IgD-negative memory B cell (primary cell): ENCODE measurements around the gene COMTD1. TPM values are rescaled to one million over a fixed set of nuclear protein-coding genes. Genes with fewer than 3 reads are reported as not detected.
"Not testable (repeated sequence)": the region's sequence is repeated elsewhere in the genome, so short reads cannot be mapped to it uniquely, and the experiment has no call there.

ENCODE experiments used
- H3K27ac Mint-ChIP-seq, 3 donors: one replicate each; pipeline ENCODE4 v1.8.0; 2020 to 2022; ENCODE audit warnings: mild to moderate bottlenecking in 3 of 3, mixed read lengths in 3 of 3, moderate library complexity in 1 of 3
- H3K27me3 Mint-ChIP-seq: one replicate; pipeline ENCODE4 v1.8.0; 2021; ENCODE audit warnings: mixed read lengths
- H3K36me3 Mint-ChIP-seq: one replicate; pipeline ENCODE4 v1.8.0; 2020; ENCODE audit warnings: mild to moderate bottlenecking, mixed read lengths
- H3K4me1 Mint-ChIP-seq, 3 donors: one replicate each; pipeline ENCODE4 v1.8.0; 2020 to 2022; ENCODE audit warnings: mixed read lengths in 3 of 3, mild to moderate bottlenecking in 1 of 3
- H3K4me3 Mint-ChIP-seq, 4 donors: one replicate each; pipeline ENCODE4 v1.8.0; 2020 to 2022; ENCODE audit warnings: mild to moderate bottlenecking in 4 of 4, mixed read lengths in 4 of 4, moderate library complexity in 3 of 4
- H3K9me3 Mint-ChIP-seq, 3 donors: one replicate each; pipeline ENCODE4 v1.8.0; 2020 to 2021; ENCODE audit warnings: mixed read lengths in 3 of 3, mild to moderate bottlenecking in 1 of 3
- polyA plus RNA-seq: library from polyadenylated mRNA; unstranded; fragments of 300-500 nt; fragmentation: Illumina TruSeq; gene quantifications from one replicate; pipeline ENCODE4 v1.2.3, GENCODE V29; 2021

COMTD1 gene
- polyA plus RNA-seq, 1 donor from 2014 or later = 8.5 TPM

DNA sequence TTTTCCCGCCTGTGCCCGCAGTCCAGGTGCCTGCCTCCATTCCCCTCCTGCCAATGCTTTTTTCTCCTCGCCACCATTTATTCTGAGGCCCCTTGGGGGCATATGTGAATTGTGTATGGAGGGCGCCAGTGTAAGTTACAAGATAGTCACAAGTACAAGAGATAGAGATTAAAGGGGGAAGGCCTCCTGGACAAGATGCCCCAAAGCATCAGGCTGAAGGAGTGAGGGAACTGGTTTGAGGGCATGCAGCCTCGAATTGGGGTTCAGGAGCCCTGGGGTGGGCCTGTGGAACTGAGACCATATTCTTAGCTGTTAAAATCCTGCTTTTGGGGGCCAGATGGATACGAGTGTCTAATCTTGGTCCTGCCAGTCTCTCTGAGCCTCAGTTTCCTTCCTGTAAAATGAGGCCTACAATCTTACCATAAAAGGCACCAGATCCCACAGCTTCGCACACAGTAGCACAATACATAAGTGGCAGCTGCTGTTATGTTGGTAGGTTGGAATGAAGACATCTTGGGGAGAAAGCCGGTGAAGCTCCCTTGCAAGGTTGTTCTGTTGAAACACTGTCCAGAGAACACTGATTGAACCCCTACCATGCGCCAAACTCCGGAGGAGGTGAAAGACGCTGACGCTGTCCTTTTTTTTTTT lies 545 bp upstream of the COMTD1 start:
- H3K4me3 Mint-ChIP-seq = peak overlapping the region; percentile 38 to 79 (median 76)

GRCh38 chr10:75234683-75235374 lies 928 bp downstream of the COMTD1 start:
- peaks cover 2% of the 10 kb centered on the region for H3K36me3 Mint-ChIP-seq
- no peaks in the 10 kb centered on the region for H3K9me3 Mint-ChIP-seq
- H3K4me1 Mint-ChIP-seq = peaks cover 8 to 16% (median 15%) of the 10 kb centered on the region in 3 donors
- peak overlapping the region; percentile 8 to 80 (median 67) for H3K27ac Mint-ChIP-seq
- no peaks in the 10 kb centered on the region for H3K27me3 Mint-ChIP-seq
- peak overlapping the region; percentile 84 to 93 (median 90) for H3K4me3 Mint-ChIP-seq

More for the DNA sequence above, 545 bp upstream of the COMTD1 start:
- Mint-ChIP-seq H3K27me3 (no peaks in the 10 kb centered on the region), H3K36me3 (no peaks in the 10 kb centered on the region), H3K27ac (peak overlapping the region in 2 of 3 donors; percentile 57 to 90), H3K9me3 (no peaks in the 10 kb centered on the region), H3K4me1 (peaks cover 4 to 11% (median 10%) of the 10 kb centered on the region in 3 donors)

- Mint-ChIP-seq H3K36me3 (peaks cover 2% of the 10 kb centered on the region), H3K4me3 (peak overlapping the region; percentile 83 to 93 (median 90)), H3K4me1 (peaks cover 8 to 16% (median 15%) of the 10 kb centered on the region in 3 donors), H3K27ac (peak overlapping the region; percentile 8 to 87 (median 67)), H3K9me3 (no peaks in the 10 kb centered on the region), H3K27me3 (no peaks in the 10 kb centered on the region)
Measured at GRCh38 chr10:75234017-75234682, 1.6 kb downstream of the COMTD1 start.

DNA sequence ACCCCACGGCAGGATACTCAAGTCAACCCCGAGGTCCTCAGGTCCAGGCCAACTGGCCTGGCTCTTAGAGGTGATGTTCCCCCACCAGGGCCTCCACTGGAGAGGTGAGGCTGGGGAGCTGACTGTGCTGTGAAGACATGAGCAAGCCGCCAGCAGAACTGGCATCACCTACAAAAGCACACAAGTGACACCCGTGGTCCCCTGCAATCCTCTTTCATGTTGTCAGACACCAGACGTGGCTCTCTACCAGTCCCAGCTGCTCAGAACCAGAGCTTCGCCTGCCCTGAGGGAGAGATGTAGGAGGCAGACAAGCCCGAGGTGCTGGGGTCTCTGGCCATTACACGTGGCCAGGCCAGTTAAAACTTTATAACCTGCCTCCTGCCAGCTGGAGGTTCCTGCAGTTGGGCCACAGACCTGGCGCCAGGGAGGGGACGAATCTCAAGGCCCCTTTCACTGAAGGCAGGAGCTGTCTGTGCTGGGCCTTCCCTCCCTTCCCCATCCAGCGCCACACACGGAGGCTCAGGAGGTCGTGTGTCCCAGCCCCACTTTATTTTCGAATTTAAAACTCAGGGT lies 2.2 kb downstream of the COMTD1 start:
- peak overlapping the region; percentile 8 to 87 (median 67) for H3K27ac Mint-ChIP-seq
- H3K36me3 Mint-ChIP-seq = peaks cover 2% of the 10 kb centered on the region
- no peaks in the 10 kb centered on the region for H3K9me3 Mint-ChIP-seq
- peak overlapping the region; percentile 74 to 93 (median 84) for H3K4me3 Mint-ChIP-seq
- no peaks in the 10 kb centered on the region for H3K27me3 Mint-ChIP-seq
- H3K4me1 Mint-ChIP-seq = peaks cover 8 to 16% (median 16%) of the 10 kb centered on the region in 3 donors

GRCh38 chr10:75231672-75232581 lies 3.8 kb downstream of the COMTD1 start:
- H3K4me1 Mint-ChIP-seq = peaks cover 8 to 18% (median 16%) of the 10 kb centered on the region in 3 donors

DNA sequence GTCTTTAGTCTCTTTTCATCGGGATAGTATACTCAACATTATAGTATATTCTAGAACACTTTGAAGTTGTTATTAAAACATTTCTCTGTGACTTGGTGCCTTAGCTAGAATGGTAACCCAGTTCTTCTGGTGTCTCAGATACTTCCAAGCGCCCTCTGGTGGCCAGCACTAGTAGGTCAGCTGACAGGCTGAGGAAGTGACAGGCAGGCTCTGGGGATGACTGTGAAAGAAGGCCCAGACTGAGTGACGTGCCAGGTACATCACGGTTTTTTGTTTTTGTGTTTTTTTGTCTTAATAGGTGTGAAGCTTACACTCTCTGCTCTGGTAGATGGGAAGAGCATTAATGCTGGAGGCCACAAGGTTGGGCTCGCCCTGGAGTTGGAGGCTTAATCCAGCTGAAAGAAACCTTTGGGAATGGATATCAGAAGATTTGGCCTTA lies 5.1 kb downstream of the COMTD1 start:
- H3K36me3 Mint-ChIP-seq = peaks cover 2% of the 10 kb centered on the region
- no peaks in the 10 kb centered on the region for H3K9me3 Mint-ChIP-seq
- H3K4me3 Mint-ChIP-seq = peak overlapping the region in 3 of 4 donors; percentile 3 to 59 (median 5)
- H3K4me1 Mint-ChIP-seq = peaks cover 12 to 22% (median 14%) of the 10 kb centered on the region in 3 donors
- no peaks in the 10 kb centered on the region for H3K27me3 Mint-ChIP-seq
- peak overlapping the region; percentile 37 to 94 (median 79) for H3K27ac Mint-ChIP-seq

More at GRCh38 chr10:75231672-75232581, 3.8 kb downstream of the COMTD1 start:
- Mint-ChIP-seq H3K27ac (peak overlapping the region in 2 of 3 donors; percentile 4 to 8), H3K9me3 (no peaks in the 10 kb centered on the region), H3K27me3 (no peaks in the 10 kb centered on the region), H3K36me3 (peaks cover 2% of the 10 kb centered on the region), H3K4me3 (peak overlapping the region in 3 of 4 donors; percentile 10 to 86 (median 76))

DNA sequence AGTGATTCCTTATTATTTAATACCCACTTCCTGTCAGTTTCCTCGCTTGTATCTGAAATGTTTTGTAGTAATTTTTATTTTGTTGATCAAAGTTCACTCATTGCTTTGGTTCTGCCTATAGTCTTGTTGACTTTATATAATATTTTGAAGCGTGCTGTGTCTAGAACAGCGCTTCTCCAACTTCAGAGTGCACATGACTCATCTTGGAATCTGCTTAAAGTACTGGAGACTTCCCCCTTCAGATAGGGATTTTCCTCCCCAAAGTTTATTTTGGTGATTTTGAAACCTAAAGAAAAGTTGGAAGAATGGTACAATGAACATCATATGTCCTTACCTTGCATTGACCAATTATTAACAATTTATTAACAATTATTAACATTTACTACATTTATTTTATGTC lies 5.8 kb downstream of the COMTD1 start:
- peaks cover 18 to 28% (median 19%) of the 10 kb centered on the region in 3 donors for H3K4me1 Mint-ChIP-seq
- H3K9me3 Mint-ChIP-seq = no peaks in the 10 kb centered on the region
- peak overlapping the region in 1 of 3 donors; percentile 33 for H3K27ac Mint-ChIP-seq
- H3K36me3 Mint-ChIP-seq = peaks cover 2% of the 10 kb centered on the region
- H3K4me3 Mint-ChIP-seq = no peak overlapping the region
- H3K27me3 Mint-ChIP-seq = no peaks in the 10 kb centered on the region

GRCh38 chr10:75228834-75229233 lies 6.9 kb downstream of the COMTD1 start:
- peaks cover 26 to 40% (median 28%) of the 10 kb centered on the region in 3 donors for H3K4me1 Mint-ChIP-seq

DNA sequence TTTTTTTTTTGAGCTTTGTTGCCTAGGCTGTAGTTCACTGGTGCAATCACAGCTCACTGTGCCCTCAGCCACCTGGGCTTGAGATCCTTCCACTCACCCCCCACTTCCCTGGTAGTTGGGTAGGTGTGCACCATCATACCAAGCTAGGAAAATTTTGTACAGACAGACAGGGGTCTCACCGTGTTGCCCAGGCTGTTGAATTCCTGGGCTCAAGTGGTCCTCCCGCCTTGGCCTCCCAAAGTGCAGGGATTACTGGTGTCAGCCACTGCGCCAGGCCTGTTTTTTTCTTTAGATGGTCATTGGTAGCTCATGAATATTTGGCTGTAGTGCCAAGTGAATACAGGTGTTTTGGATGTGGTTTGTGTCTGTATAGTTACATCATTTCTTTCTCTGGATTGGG lies 7.5 kb downstream of the COMTD1 start:
- peaks cover 26 to 38% (median 26%) of the 10 kb centered on the region in 3 donors for H3K4me1 Mint-ChIP-seq
- peak overlapping the region; percentile 43 to 90 (median 61) for H3K27ac Mint-ChIP-seq
- H3K9me3 Mint-ChIP-seq = no peaks in the 10 kb centered on the region
- H3K27me3 Mint-ChIP-seq = no peaks in the 10 kb centered on the region
- peaks cover 4% of the 10 kb centered on the region for H3K36me3 Mint-ChIP-seq
- no peak overlapping the region for H3K4me3 Mint-ChIP-seq

More at GRCh38 chr10:75228834-75229233, 6.9 kb downstream of the COMTD1 start:
- H3K4me3 Mint-ChIP-seq = peak overlapping the region in 1 of 4 donors; percentile 11
- no peaks in the 10 kb centered on the region for H3K9me3 Mint-ChIP-seq
- H3K27me3 Mint-ChIP-seq = no peaks in the 10 kb centered on the region
- peak overlapping the region; percentile 43 to 90 (median 61) for H3K27ac Mint-ChIP-seq
- peaks cover 4% of the 10 kb centered on the region for H3K36me3 Mint-ChIP-seq

DNA sequence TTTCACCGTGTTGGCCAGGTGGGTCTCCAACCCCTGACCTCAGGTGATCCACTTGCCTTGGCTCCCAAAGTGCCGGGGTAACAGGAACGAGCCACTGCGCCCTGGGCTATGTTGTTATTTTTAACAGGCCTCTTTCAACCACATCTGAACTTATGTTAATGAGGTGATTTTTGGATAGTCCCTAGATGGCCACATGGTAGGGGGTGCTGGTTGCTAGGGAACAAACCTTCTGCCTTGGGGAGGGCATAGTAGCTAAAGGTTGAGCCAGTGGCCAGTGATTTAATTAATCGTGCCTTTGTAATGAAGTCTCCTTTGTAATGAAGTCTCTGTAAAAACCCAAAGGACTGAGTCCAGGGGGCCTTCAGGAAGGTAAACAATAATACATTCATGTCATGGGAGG lies 9.1 kb downstream of the COMTD1 start:
- Mint-ChIP-seq H3K9me3 (no peaks in the 10 kb centered on the region), H3K36me3 (peaks cover 4% of the 10 kb centered on the region), H3K27me3 (no peaks in the 10 kb centered on the region), H3K4me3 (no peak overlapping the region), H3K4me1 (peaks cover 23 to 36% (median 30%) of the 10 kb centered on the region in 3 donors), H3K27ac (peak overlapping the region; percentile 55 to 80 (median 75))

DNA sequence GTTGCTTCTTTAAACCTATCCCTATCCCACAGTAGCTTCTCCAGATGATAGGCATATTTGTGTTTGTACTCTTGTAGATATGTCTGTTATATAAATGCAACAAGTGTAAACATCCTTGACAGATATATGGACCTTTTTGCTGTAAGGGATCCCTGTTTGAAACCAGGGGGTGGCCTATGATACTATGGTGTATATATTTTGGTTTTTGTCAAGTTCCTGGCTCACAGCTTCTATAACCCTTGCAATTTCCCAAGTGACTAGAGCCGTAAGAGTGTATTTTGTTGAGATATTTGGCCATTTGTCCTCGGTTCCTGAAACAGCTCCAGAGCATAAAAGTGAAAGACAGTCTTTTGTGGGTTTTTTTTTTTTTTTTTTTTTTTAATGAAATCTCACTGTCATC lies 9.7 kb downstream of the COMTD1 start:
- H3K4me1 Mint-ChIP-seq = peaks cover 23 to 34% (median 30%) of the 10 kb centered on the region in 3 donors
- no peaks in the 10 kb centered on the region for H3K27me3 Mint-ChIP-seq
- peak overlapping the region; percentile 55 to 80 (median 75) for H3K27ac Mint-ChIP-seq
- peaks cover 4% of the 10 kb centered on the region for H3K36me3 Mint-ChIP-seq
- no peaks in the 10 kb centered on the region for H3K9me3 Mint-ChIP-seq
- no peak overlapping the region for H3K4me3 Mint-ChIP-seq

DNA sequence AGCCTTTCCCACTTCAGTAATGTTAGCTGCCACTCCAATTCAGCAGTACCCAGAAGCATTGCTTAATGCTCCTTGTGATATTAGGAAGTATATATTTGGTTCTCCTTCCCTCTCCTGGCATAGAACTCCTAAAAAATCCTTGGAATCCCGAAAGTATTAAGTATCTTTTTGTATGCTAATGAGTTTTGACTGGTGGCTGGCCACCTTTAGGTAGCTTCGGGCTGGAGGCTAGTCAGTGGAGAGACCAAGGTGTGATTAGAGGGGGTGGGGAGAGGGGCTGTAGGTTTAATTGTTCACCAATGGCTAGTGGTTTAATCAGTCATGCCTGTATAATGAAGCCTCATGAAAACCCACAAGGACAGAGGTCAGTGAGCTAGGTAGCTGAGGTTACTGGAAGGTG lies 12.2 kb downstream of the COMTD1 start:
- H3K27me3 Mint-ChIP-seq = no peaks in the 10 kb centered on the region
- peaks cover 2% of the 10 kb centered on the region for H3K36me3 Mint-ChIP-seq
- H3K27ac Mint-ChIP-seq = peak overlapping the region in 2 of 3 donors; percentile 21 to 67

DNA sequence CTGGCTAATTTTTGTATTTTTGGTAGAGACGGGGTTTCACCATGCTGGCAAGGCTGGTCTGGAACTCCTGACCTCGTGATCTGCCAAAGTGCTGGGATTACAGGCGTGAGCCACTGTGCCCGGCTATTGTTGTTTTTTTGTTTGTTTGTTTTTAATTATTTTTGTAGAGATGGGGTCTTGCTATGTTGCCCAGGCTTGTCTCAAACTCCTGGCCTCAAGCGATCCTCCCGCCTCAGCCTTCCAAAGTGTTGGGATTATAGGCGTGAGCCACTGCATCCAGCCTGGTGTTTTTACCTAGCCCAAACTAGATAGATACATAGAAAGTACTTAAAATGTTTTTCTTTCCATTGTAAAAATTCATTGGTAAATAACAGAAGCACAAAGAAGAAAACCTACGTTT lies 14.3 kb downstream of the COMTD1 start:
- H3K9me3 Mint-ChIP-seq, H3K27ac Mint-ChIP-seq, H3K36me3 Mint-ChIP-seq, H3K27me3 Mint-ChIP-seq, H3K4me3 Mint-ChIP-seq: not testable (repeated sequence)
- peaks cover 26 to 31% (median 27%) of the 10 kb centered on the region in 3 donors for H3K4me1 Mint-ChIP-seq

More for the DNA sequence above, 12.2 kb downstream of the COMTD1 start:
- peaks cover 23 to 32% (median 31%) of the 10 kb centered on the region in 3 donors for H3K4me1 Mint-ChIP-seq
- no peak overlapping the region for H3K4me3 Mint-ChIP-seq
- H3K9me3 Mint-ChIP-seq = no peaks in the 10 kb centered on the region

DNA sequence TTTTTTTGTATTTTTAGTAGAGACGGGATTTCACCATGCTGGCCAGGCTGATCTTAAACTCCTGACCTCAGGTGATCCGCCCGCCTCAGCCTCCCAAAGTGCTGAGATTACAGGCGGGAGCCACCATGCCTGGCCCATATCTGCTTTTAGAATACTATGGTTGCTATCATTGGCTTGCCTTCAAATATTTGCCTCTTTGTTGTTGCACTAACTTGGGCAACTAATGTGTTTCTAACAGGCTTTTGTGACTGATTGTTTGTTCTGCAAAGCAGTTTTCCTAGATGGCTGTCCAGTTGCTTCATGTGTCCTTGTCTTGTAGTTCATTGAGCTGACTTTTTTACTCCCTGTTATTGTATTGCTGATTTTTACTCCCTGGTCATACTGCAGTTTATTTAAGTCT lies 15.5 kb downstream of the COMTD1 start:
- Mint-ChIP-seq H3K27ac (peak overlapping the region in 1 of 3 donors; percentile 21), H3K36me3 (peaks cover 2% of the 10 kb centered on the region), H3K4me3 (no peak overlapping the region), H3K4me1 (peaks cover 21 to 28% (median 24%) of the 10 kb centered on the region in 3 donors), H3K9me3 (no peaks in the 10 kb centered on the region), H3K27me3 (no peaks in the 10 kb centered on the region)
